Stimulated activated CD4-positive, alpha-beta T cell treated with anti-CD3 and anti-CD28 coated beads, Interleukin-2, amount 100 ng/mL, for 4 hours (primary cell): ENCODE measurements around the gene VPS45.

Experiments
- DNase-seq: peaks from one replicate; pipeline ENCODE4 v3.0.0-alpha.2; 2020; ENCODE audit warnings: low read depth

The VPS45 gene

DNA sequence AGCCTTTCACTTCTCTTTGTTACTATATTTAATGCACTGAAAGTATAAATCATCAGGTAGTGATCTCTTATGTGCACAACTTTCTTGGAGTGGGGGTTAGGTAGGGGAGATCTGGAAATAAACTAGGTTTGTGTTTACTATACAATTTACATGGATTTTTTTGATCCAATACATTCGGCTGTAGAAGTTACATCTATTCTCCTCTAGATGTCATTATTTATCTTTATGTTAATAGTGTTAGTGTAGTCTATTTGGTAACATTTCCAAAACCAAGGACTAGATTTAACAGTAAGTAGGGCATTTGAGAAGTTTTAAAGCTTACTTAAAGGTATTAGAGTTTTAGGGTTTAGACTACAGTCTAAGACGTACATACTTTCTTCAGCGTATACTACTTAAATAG, 5.4 kb downstream of the VPS45 start:
- DNase-seq: no peak

DNA sequence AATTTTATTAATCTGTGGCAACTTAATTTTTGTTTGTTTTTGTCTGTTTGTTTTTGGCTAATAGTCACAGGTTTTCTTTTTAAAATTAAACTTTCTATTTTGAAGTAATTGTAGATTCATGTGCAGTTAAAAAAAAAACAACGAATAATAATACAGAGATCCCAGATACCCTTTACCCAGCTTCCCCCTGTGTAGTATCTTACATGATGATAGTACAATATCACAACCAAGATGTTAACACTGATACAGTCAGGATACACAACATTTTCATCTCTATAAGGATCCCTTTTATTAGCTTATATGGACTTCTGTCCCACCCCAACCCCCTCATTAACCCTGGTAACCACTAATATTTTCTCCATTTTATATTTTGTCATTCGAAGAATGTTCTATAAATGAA, 5.9 kb downstream of the VPS45 start:
- DNase-seq: no peak

DNA sequence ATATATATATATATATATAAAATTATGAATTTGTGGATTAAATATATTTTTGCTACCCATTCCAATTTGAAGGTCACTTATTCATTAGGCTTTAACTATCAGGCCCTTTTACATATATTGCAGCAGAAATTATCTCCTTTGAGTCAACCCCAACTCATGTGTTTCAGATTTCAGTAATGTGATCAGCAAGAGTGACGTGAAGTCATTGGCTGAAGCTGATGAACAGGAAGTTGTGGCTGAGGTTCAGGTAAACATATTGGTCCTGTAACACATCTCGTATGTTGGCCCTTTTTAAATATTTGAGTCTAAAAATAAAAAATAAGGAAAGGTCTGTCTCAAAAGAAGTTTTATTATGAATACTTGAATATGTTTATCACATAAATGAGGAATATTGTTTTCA, 8.5 kb downstream of the VPS45 start:
- DNase-seq: no peak

DNA sequence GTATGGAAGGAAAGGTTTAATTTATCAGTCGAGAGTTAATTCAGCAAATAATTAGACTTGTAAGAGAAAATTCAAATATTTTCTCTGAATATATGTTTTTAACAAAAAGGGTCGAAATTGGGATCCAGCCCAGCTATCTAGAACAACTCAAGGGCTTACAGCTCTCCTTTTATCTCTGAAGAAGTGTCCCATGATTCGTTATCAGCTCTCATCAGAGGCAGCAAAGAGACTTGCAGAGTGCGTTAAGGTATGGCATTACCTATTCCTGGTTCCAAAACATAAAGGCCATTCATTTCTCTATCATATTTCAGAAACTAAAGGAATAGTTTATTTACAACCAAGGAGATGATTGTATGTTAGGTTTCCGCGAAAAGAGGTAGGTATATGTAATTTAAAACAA, 9.4 kb downstream of the VPS45 start:
- DNase-seq: no peak

DNA sequence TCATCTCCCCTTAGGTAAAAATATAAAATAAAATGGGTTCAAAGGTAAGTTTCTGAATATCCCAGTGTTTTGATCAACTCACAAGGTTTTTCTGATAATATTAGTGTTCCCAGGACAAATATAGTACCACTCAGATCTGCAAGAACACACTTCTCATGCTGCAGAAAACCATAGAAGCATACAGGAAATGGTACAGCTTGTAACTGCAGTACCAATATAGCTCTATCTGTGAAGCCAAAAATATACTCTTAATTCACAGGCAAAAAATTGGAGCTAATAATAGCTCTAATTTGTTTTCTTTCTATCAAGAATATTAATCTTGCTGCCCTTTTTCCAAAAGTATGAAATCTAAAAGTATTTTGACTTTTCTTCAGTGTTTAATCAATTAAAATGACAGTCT, 13.2 kb downstream of the VPS45 start:
- no peak for DNase-seq

GRCh38 chr1:150082494-150082893, 14.9 kb downstream of the VPS45 start:
- no peak for DNase-seq

GRCh38 chr1:150083907-150084306, 16.3 kb downstream of the VPS45 start:
- DNase-seq: no peak

GRCh38 chr1:150085406-150085805, 17.8 kb downstream of the VPS45 start:
- no peak for DNase-seq

DNA sequence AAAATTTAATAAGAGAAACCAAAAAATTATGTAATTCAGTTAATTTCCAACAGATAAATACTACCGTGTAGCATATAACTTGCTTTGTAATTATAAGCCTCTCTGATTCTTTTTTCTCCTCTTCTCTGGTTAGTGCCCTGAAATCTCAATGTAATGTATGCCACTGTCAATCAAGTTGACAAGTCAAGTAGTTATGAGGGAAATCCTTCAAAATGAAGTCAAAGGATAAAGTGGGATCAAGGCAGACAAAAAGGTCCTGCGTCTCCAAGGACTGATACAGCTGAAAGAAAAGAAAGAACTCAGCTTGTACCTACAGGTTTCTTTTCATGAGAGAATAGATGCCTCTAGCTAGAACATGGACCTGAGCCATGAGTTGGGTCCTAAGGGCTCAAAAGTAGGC, 19.8 kb downstream of the VPS45 start:
- no peak for DNase-seq

DNA sequence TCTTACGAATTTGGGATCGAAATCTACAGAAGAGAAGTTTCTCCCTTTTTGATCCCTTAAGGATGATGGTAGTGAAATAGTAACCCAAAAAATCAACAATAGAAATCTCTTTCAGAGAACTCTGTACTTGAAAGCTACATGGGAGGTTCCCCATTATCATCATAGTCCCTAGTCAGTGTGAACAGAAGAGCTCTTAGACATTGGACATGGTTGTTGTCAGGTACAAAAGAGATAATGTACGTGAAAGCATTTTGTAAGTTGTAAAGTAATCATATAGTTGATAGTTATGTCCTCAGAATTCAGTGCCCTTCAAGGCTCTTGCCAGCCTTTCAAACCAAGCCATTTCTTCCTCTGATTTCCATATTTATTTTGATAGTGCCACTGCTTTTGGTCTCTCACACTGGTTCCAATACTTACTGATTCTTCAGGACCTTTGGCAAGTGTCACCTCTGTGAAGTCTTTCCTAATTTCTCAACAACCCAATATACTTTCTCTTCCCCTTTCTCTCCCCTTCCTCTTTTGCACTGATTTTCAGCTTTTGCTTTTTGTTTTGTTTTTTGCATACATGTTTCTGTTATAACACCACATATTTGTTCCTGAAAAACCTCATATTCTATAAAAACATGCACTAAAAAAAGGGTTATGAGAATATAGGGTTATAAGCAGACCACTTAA, 22.4 kb downstream of the VPS45 start:
- DNase-seq: no peak

DNA sequence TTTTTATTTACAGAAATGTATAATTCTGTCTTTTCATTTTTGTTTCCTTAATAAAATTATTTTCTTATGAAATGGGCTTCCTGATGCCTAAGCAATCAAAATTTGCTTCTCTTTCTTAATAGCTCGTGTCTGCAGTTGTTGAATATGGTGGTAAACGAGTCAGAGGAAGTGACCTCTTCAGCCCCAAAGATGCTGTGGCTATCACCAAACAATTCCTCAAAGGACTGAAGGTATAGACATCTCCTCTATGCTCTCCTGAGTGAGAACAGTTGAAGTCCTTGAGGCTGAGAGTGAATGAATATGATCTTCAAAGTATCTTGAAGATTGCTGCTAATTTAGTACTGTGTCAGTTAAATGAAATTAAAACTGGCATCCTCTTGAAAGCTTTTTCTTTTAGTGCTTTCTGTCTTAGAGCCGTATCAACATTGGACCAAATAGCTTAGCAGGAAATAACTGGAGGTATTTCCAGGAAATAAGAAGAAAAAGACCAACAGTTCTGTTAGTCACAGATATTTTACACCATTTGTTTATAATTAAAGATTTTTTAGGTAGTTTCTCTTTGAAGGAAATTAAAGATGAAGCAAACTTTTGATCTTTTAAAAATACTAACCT, 24.7 kb downstream of the VPS45 start:
- no peak for DNase-seq

- no peak for DNase-seq
Observed at GRCh38 chr1:150093805-150094204, 26.2 kb downstream of the VPS45 start.

DNA sequence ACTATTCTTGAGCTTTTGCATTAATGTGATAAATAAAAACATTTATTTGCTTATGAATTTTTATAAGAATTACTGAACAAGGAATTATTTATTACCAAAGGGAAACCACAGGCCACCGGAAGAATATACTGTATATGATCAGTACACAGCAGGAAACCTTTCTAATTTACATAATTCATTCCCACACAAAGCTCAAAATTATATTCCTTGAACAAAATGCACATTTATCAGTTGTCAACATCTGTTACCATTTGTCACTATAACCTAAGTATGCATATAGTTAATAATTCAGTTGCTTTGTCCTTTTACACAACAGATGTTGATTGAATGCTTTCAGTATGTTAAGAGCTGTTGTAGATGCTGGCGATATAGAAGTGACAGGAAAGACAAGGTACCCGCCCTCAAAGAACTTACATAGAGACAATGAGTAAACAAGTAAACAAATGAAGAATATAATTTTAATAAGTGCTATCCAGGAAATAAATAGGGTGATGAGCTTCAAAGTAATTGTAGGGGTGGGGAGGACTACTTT, 27.2 kb downstream of the VPS45 start:
- no peak for DNase-seq

DNA sequence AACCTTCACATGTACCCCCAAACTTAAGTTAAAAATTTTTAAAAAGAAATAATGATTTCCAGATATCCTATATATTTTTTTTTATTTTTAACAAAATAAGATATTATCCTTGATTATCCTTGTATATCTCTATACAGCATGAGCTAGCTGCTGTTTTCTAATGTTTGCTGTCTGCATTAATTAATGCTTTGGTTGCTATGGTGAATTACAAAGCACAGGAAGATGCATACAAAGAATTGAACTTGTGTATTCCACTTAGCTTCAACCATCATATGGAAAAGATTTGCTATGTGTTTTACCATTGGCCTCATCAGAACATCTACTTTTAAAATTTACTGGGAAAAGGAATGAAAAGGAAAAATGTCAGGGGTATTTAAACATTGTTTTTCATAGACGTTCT, 35.4 kb downstream of the VPS45 start:
- DNase-seq: no peak

- DNase-seq: no peak
Observed at GRCh38 chr1:150106341-150106740, 38.8 kb downstream of the VPS45 start.

DNA sequence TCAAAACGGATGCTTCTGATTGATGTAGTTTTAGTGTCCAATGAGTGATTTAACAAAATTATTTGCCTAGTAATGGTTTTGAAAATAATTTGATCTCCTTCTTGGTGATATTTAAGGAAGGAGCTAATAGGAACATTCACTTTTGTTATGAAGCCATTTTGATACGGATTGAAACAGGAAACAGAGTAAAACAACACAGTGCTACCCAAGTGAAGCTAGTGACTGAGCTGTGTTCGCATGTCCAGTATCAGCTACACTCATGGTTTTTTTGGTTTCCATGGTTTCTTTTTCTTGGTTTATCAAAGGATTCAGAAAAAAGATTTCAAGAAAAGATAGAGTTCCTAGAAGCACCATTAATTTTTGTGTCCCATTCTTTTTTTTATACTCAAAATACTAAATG, 42.0 kb downstream of the VPS45 start:
- DNase-seq: no peak

DNA sequence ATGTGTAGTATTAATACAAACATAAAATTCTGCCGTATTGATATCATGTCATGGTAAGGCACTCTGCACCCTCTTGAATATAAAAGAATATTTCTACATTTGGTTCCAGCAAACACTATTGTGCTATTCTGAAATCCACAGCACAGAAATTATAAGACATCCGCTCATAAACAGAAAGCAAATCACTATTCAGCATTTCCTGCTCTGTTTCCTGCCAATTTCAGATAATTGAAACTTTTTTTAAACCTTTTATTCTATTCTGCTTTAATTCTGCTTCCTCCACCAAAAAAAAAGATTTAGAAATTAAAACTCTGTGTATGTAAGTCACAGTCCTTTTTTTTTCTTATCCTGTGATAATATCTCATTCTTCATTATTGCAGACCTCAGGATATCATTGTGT, 42.5 kb downstream of the VPS45 start:
- DNase-seq: no peak

- DNase-seq: no peak
Observed at GRCh38 chr1:150111670-150112069, 44.1 kb downstream of the VPS45 start.

DNA sequence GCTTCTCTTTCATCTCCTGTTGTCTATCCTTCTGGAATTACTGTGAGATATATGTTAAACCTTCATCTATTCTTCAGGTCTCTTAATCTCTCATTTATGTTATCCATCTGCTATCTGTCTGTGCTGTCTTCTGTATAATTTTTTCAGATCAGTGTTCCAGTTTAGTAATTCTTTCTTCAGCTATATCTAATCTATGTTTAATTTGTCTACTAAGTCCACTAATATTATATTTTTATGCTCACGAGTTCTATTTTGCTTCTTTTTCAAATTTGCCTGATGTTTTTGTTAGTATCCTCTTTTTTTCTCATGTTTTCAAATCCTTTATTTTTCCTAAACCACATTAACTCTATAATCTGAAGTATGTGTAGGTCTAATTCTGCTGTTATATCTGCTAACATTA, 47.5 kb downstream of the VPS45 start:
- DNase-seq: no peak

DNA sequence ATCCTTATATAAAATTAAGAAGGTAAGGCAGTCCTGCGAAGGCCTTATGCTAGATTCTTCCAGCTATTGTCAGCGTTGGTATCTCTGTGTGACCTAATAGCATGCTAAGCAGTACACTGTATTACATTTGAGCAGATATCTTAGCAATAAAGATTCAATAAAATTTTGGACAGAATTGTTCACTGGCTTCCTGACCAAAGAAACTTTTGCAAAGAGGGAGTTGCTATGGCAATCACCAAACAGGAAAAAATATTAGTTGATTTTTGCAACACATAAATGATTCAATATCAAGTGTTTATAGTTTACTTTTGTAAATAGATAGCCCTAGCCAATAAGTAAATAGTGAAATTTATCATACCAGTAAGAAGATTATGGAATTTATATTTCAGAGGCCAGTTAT, 51.1 kb downstream of the VPS45 start:
- DNase-seq: no peak

GRCh38 chr1:150121236-150121862, 53.8 kb downstream of the VPS45 start:
- DNase-seq: no peak

DNA sequence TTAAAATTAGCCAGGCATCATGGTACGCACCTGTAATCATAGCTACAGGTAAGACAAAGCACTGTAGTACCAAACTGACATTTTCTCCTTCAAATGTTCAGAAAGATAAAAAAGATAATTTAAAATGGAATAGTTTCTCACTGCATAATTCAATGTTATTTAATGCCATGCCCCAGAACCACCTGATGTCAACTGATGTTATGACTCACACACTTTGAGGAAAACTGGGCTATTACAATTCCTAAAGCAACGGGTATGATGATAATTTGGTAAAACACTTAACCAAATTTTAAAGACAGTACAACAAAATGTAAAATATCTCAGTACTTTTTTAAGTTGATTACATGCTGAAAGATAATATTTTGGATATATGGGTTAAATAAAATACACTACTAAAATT, 59.2 kb downstream of the VPS45 start:
- no peak for DNase-seq

- DNase-seq: no peak
Observed at GRCh38 chr1:150127464-150127863, 59.9 kb downstream of the VPS45 start.

DNA sequence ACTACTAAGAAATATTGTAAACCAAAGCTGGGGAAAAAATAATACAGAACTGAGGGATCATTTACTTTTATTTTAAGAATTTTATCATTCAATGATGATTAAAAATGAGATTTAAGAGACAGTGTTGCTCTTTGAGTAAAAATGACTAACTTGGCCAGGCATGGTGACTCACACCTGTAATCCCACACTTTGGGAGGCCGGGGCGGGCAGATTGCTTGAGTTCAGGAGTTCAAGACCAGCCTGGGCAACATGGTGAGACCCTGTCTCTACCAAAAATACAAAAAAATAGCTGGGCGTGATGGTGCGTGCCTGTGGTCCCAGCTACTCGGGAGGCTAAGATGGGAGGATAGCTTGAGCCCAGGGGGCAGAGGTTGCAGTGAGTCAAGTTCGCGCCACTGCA, 60.3 kb downstream of the VPS45 start:
- DNase-seq: no peak
